ENCODE results near the gene TRIM63.
"Not testable (repeated sequence)": the region's sequence is repeated elsewhere in the genome, so short reads cannot be mapped to it uniquely, and the experiment has no call there.

TRIM63 gene

GRCh38 chr1:26067432-26067911 is at the start of gene TRIM63:
TRIM63 (minus strand) TSS chr1:26067630; CDS start chr1:26067494, 136 bp downstream.
- DNase-seq: no peak

DNA sequence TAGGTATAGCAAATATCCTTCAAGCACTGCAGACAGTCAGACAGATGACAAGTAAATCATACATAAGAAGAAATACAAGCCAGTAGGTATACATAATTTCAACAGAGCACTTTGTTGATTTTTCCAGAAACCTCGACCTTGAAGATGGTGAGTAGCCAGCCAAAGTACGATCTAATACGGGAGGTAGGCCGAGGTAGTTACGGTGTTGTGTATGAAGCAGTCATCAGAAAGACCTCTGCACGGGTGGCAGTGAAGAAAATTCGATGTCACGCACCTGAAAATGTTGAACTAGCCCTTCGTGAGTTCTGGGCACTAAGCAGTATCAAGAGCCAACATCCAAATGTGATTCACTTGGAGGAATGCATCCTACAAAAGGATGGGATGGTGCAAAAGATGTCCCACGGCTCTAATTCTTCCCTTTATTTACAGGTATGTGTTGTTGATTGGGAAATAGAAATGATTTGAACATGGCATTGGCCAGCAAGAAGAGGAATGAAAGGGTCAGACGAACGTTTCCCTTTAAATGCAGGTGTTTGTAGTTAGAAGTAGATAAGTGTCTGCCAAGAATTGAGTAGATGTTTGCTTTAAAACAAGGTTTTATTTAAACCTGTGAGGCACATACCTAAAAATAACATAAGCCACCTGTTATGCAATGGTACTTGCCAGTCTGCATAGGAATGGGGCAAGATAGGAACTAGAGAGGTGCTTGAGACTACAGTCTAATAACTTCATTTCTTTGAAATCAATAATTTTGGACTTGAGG is 46.9 kb upstream of the TRIM63 start:
- DNase-seq: no peak

- DNase-seq: no peak
Measured at GRCh38 chr1:26112407-26112775, 45.0 kb upstream of the TRIM63 start.

GRCh38 chr1:26111530-26112406 is 44.3 kb upstream of the TRIM63 start, which contains the start of gene PDIK1L:
PDIK1L (plus strand) TSS chr1:26111824; CDS start chr1:26114309, 2,485 bp downstream.
- DNase-seq: peak; percentile 52

- DNase-seq: no peak
Measured at GRCh38 chr1:26110731-26111529, 43.5 kb upstream of the TRIM63 start.

DNA sequence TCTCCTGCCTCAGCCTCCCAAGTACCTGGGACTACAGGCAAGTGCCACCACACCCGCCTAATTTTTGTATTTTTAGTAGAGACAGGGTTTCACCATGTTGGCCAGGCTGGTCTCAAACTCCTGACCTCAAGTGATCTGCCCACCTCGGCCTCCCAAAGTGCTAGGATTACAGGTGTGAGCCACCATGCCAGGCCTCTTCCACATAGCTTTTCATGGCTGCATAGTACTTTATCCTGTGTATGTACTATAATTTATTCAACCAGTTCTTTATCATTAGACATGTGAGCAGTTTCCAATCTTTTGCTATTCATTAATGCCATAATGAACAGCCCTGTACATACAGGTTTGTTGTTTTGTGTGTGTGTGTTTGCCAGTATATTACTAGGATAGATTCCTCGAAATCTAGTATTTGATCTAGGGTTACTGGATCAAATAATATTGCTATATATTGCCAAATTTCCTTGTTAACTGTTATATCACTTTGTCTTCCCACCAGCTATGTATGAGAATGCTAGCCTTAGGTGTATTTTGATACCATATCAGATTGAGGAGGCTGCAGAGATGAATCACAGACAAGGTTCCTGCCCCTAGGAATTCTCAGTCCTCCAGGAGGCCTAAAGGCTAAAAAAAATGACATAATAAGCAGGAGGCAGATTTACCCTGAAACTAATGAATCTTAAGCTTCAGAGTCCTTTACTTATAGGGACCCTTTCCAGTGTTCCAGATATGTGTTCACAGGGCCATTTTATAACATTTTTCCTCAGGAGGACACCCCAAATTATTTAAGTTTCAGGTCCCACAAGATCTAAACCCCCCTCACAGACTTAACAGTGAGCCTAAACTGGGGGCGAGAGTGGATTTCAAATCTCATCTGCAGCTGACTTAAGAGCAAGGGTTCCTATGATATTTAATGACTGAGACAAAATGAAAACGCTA is 42.1 kb upstream of the TRIM63 start:
- no peak for DNase-seq

DNA sequence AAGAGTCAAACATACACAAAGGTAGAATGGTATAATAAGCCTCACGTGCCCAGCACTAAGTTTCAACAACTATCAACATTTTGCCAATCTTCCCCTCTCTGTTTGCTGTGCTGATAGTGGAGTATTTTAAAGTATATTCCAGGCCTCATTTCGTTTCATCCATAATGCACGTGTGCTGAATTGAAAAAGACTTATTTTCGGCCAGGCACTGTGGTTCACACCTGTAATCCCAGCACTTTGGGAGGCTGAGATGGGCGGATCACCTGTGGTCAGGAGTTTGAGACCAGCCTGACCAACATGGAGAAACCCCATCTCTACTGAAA is 37.8 kb upstream of the TRIM63 start:
- not testable (repeated sequence) for DNase-seq

DNA sequence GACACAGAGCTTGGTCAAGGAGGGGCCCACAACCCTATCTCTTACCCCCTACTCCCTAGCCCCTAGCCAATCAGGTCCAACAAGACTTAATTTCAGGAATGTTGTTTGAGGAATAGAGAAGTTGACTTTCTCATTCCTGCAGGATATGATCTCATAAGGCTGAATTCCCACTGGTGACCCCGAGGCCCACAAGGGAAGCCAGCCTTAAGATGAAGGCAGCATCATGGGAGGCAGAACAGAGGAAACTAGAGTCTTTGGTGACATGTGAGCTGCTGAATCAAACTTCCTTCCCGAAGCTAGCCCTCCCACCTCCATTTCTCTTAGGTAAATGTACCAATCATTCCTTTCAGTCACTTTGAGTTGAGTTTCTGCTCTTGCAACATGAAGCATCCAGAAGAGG is 35.1 kb upstream of the TRIM63 start:
- DNase-seq: no peak

GRCh38 chr1:26102119-26102518 is 34.7 kb upstream of the TRIM63 start:
- DNase-seq: no peak

DNA sequence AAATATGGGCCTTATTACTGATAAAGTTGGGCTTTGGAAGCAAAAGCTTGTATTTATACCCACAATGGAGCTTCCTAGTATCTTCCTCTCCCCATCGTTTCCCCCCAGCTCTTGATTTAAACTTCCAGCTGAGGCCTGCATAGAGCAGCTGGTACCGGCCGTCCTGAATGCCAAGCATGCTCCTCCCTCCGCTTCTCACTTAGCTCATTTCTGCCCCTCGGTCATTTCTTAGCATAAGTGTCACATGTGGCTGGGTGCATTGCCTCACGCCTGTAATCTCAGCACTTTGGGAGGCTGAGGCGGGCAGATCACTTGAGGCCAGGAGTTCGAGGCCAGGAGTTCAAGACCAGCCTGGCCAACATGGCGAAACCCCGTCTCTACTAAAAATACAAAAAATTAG is 32.8 kb upstream of the TRIM63 start:
- not testable (repeated sequence) for DNase-seq

DNA sequence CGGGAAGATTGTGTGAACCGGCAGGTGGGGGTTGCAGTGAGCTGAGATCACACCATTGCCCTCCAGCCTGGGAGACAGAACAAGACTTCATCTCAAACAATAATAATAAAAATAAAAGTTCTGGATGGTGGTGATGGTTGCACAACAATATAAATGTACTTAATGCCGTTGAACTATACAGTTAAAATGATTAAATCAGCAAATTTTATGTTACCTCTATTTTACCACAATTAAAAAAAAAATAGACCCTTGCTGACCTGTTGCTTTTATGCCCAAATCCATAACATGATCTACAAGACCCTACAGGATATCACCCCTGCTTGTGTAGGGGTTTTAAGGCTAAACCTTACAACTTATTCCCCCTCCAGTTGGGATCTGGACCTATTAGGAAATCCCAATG is 32.4 kb upstream of the TRIM63 start:
- no peak for DNase-seq

DNA sequence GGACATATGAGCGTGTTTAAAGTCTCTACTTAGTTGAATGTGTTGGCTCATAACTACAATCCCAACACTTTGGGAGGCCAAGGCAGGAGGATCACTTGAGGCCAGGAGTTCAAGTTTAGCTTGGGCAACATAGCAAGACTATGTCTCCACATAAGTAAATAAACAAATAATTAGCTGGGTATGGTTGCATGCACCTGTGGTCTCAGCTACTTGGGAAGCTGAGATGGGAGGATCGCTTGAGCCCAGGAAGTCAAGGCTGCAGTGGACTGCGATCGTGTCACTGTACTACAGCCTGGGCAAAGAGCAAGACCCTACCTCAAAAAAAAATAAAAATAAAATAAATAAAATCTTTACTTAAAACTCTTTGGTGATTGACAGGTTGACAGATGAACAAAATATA is 31.2 kb upstream of the TRIM63 start:
- no peak for DNase-seq

DNA sequence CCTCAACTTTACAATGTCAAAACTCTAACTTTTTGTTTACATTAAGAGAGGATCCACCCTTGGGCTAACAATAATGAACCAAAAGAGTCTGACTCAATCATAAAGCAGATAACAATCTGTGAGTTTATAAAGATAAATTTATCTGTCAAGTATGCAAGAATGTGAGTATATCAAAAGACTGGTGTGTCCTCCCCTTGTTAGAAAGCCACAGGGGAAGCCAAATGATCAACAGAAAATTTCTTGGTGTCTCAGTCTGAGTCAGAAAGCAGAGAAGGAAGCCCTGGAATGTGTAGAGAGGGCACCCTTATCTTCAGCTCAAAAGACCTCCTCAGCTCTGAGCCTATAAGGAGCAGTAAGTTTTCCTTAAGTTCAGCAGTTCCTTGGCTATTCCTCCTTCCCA is 30.3 kb upstream of the TRIM63 start:
- DNase-seq: no peak

GRCh38 chr1:26096471-26096870 is 29.0 kb upstream of the TRIM63 start:
- no peak for DNase-seq

- no peak for DNase-seq
Measured at GRCh38 chr1:26094677-26095383, 27.4 kb upstream of the TRIM63 start.

- DNase-seq: no peak
Measured at GRCh38 chr1:26094076-26094669, 26.7 kb upstream of the TRIM63 start.

DNA sequence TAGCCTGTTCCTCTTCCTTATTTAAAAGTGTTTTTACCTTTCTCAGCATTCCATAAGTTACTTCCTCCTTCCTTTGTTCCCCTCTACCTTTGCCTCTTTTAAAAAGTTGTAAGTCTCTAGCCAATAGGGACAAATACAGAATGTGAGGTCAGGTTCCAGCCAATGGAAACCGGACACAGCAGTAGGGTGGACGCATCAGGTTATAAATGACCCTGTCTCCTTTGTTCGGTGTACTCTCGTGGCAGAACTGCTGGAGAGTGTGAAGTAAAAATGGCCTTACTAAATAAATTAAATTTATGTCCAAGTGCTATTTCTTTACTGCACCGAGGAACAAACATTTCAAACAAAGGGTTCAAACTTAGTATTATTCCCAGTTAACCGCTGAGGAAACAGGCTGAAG is 26.1 kb upstream of the TRIM63 start:
- DNase-seq: not testable (repeated sequence)

DNA sequence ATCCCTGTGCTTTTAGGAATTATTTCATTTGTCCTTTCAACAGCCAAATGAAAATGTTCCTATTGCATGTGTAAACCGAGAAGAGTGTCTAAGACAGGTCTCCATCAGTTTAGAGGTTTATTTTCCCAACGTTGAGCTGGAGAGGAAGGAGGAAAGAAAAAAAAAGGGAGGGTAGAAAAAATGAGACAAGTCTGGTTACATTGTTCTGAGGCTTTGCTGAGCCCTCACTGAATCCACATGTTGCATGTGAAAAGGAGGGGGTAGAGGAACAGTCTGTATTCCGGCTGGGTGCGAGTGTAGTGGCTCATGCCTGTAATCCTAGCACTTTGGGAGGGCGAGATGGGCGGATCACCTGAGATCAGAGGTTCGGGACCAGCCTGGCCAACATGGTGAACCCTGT is 25.0 kb upstream of the TRIM63 start:
- no peak for DNase-seq

GRCh38 chr1:26090893-26091292 is 23.5 kb upstream of the TRIM63 start:
- DNase-seq: no peak

GRCh38 chr1:26089125-26089524 is 21.7 kb upstream of the TRIM63 start:
- DNase-seq: no peak

- no peak for DNase-seq
Measured at GRCh38 chr1:26084844-26085243, 17.4 kb upstream of the TRIM63 start.

Data from SIG-M5 (cell line).